MM.1S (cell line): Measurements from ENCODE around the gene ULK1.

Experiments used
- DNase-seq: peaks from one replicate; pipeline ENCODE4 v3.0.0-alpha.2; 2015
- H2AFZ ChIP-seq: fragments of 300-600 bp; sonication (generic); 2 replicates; pipeline ENCODE4 v1.6.0; 2016; ENCODE audit warnings: antibody characterized with exemption, low read length
- H3F3A ChIP-seq: fragments of 300-600 bp; sonication (generic); 2 replicates; pipeline ENCODE4 v1.6.1; 2016; ENCODE audit warnings: mild to moderate bottlenecking, antibody characterized with exemption, low read length, moderate library complexity, mixed read lengths; ENCODE audit not compliant: insufficient read depth
- H3K27ac ChIP-seq: fragments of 300-600 bp; sonication (generic); 2 replicates; pipeline ENCODE4 v1.5.1; 2016; ENCODE audit warnings: mild to moderate bottlenecking, low read length
- H3K27me3 ChIP-seq: fragments of 300-600 bp; sonication (generic); replicated peaks from 2 replicates; pipeline ENCODE4 v1.6.0; 2016; ENCODE audit warnings: low read length; ENCODE audit not compliant: insufficient read depth
- H3K36me3 ChIP-seq: fragments of 300-600 bp; sonication (generic); replicated peaks from 2 replicates; pipeline ENCODE4 v1.6.1; 2016; ENCODE audit warnings: mild to moderate bottlenecking, low read length, mixed read lengths; ENCODE audit not compliant: insufficient read depth
- H3K4me1 ChIP-seq: fragments of 300-600 bp; sonication (generic); 2 replicates; pipeline ENCODE4 v1.6.1; 2016; ENCODE audit warnings: low read length, mixed read lengths
- H3K4me2 ChIP-seq: fragments of 300-600 bp; sonication (generic); 2 replicates; pipeline ENCODE4 v1.6.0; 2016; ENCODE audit warnings: low read depth, low read length
- H3K4me3 ChIP-seq: fragments of 300-600 bp; sonication (generic); 2 replicates; pipeline ENCODE4 v1.5.1; 2016; ENCODE audit warnings: low read length, mixed read lengths
- H3K79me2 ChIP-seq: fragments of 300-600 bp; sonication (generic); 2 replicates; pipeline ENCODE4 v1.6.1; 2016; ENCODE audit warnings: mixed run types, low read length, mixed read lengths
- H3K9ac ChIP-seq: fragments of 300-600 bp; sonication (generic); 2 replicates; pipeline ENCODE4 v1.6.1; 2016; ENCODE audit warnings: low read length, mixed read lengths
- H3K9me2 ChIP-seq: fragments of 300-600 bp; sonication (generic); replicated peaks from 2 replicates; pipeline ENCODE4 v1.6.1; 2016; ENCODE audit warnings: mild to moderate bottlenecking, low read length, mixed read lengths; ENCODE audit not compliant: insufficient read depth
- H3K9me3 ChIP-seq: fragments of 300-600 bp; sonication (generic); replicated peaks from 2 replicates; pipeline ENCODE4 v1.6.1; 2016; ENCODE audit warnings: mild to moderate bottlenecking, low read length, mixed read lengths; ENCODE audit not compliant: insufficient read depth
- H4K20me1 ChIP-seq: fragments of 300-600 bp; sonication (generic); 2 replicates; pipeline ENCODE4 v1.6.1; 2016; ENCODE audit warnings: mild to moderate bottlenecking, low read length, moderate library complexity, mixed read lengths; ENCODE audit not compliant: insufficient read depth
- EZH2 ChIP-seq: fragments of 300-600 bp; sonication (generic); optimal IDR thresholded peaks from 2 replicates; pipeline ENCODE3; 2017; ENCODE audit warnings: low read depth, mild to moderate bottlenecking, antibody characterized with exemption, low read length, mixed read lengths
- EZH2phosphoT487 ChIP-seq: fragments of 300-600 bp; sonication (generic); IDR thresholded peaks from 2 replicates; pipeline ENCODE4 v1.6.1; 2018; ENCODE audit warnings: antibody characterized with exemption, low read length
- TF ChIP-seq, protein P1 (sequence below): fragments of 300-600 bp; sonication (generic); IDR thresholded peaks from 2 replicates; pipeline ENCODE4 v1.5.1; 2016; ENCODE audit warnings: antibody characterized with exemption, low read length, mixed read lengths

The ULK1 gene

DNA sequence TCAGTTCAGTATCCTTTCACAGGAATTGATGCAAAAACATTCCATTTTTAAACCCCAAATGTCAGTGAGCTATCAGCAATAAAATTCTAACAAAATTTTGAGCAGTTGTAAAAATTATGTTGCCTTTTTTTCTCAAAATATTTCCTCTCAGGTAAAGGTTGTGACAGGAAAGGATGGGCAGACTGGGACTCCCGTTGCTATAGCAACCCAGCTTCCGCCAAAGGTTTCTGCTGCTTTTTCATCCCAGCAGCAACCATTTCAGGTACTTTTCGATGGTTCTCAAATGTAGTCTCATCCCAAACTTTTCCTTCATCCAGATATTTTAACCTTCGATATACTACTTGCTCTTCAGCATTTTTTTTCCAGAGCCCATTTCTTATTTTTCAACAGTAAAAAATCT lies 69.0 kb downstream of the ULK1 start:
- no peak overlapping the region for H3K9ac ChIP-seq
- H2AFZ ChIP-seq, result no peak overlapping the region
- TF ChIP-seq EZH2phosphoT487 (no peak), EZH2 (no peak)
- TF ChIP-seq, protein P1, sequence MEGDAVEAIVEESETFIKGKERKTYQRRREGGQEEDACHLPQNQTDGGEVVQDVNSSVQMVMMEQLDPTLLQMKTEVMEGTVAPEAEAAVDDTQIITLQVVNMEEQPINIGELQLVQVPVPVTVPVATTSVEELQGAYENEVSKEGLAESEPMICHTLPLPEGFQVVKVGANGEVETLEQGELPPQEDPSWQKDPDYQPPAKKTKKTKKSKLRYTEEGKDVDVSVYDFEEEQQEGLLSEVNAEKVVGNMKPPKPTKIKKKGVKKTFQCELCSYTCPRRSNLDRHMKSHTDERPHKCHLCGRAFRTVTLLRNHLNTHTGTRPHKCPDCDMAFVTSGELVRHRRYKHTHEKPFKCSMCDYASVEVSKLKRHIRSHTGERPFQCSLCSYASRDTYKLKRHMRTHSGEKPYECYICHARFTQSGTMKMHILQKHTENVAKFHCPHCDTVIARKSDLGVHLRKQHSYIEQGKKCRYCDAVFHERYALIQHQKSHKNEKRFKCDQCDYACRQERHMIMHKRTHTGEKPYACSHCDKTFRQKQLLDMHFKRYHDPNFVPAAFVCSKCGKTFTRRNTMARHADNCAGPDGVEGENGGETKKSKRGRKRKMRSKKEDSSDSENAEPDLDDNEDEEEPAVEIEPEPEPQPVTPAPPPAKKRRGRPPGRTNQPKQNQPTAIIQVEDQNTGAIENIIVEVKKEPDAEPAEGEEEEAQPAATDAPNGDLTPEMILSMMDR, result no peak
- H3F3A ChIP-seq, result no peaks in the 10 kb centered on the region
- no peak for DNase-seq
- H3K9me2 ChIP-seq, result no peaks in the 10 kb centered on the region
- H3K4me3 ChIP-seq, result no peak overlapping the region
- no peak overlapping the region for H3K27ac ChIP-seq
- H3K4me1 ChIP-seq, result no peaks in the 10 kb centered on the region
- H3K4me2 ChIP-seq, result no peak overlapping the region
- peaks cover 65% of the 10 kb centered on the region for H3K79me2 ChIP-seq
- no peaks in the 10 kb centered on the region for H3K36me3 ChIP-seq
- no peaks in the 10 kb centered on the region for H3K27me3 ChIP-seq
- H4K20me1 ChIP-seq, result no peaks in the 10 kb centered on the region
- no peaks in the 10 kb centered on the region for H3K9me3 ChIP-seq

DNA sequence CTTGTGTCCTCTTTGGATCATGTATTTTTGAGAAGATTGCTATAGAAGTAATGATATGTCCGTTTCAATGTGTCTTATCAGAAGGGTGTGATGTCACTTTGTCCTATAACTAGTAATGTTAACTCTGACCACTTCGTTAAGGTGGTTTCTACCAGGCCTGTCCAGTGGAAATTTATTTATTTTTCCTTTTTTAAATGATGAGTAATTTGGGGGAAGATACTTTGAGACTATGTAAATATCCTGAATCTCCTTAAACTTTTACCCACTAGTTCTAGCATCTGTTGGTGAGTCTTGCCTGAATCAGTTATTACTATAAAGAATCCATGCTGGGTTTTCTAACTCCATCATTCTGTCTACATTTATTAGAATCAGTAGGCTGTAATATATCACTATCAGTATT lies 70.7 kb downstream of the ULK1 start:
- Histone ChIP-seq H3K4me2 (no peak overlapping the region), H3K9me3 (no peaks in the 10 kb centered on the region), H4K20me1 (no peaks in the 10 kb centered on the region), H3K4me3 (no peak overlapping the region), H3K27me3 (no peaks in the 10 kb centered on the region), H2AFZ (no peak overlapping the region), H3K36me3 (no peaks in the 10 kb centered on the region), H3K9ac (no peak overlapping the region), H3K79me2 (peaks cover 60% of the 10 kb centered on the region), H3F3A (no peaks in the 10 kb centered on the region), H3K27ac (no peak overlapping the region), H3K4me1 (no peaks in the 10 kb centered on the region), H3K9me2 (no peaks in the 10 kb centered on the region)
- no peak for TF ChIP-seq EZH2phosphoT487
- TF ChIP-seq EZH2, result no peak
- TF ChIP-seq, protein P1, result no peak
- DNase-seq, result no peak

DNA sequence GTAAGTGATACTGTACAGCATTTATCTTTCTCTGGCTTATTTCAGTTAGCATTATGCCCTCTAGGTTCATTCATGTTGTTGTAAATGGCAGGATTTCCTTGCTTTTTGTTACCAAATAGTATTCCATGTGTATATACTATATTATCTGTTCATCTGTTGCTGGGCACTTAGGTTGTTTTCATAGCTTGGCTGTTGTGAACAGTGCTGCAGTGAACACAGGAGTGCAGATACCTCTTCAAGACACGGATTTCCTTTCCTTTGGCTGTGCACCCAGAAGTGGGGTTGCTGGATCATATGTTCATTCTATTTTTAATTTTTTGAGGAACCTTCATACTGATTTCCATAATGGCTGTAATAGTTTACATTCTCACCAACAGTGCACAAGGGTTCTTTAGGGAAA lies 76.8 kb downstream of the ULK1 start:
- no peak for DNase-seq
- no peak overlapping the region for H3K27ac ChIP-seq
- no peaks in the 10 kb centered on the region for H3K9me3 ChIP-seq
- H3K27me3 ChIP-seq, result no peaks in the 10 kb centered on the region
- no peaks in the 10 kb centered on the region for H3K4me1 ChIP-seq
- H3K79me2 ChIP-seq, result peaks cover 38% of the 10 kb centered on the region
- H3K36me3 ChIP-seq, result no peaks in the 10 kb centered on the region
- no peak overlapping the region for H3K9ac ChIP-seq
- no peak for TF ChIP-seq EZH2phosphoT487
- TF ChIP-seq, protein P1, result no peak
- TF ChIP-seq EZH2, result no peak
- H3K9me2 ChIP-seq, result no peaks in the 10 kb centered on the region
- H3K4me2 ChIP-seq, result no peak overlapping the region
- H2AFZ ChIP-seq, result no peak overlapping the region
- no peaks in the 10 kb centered on the region for H4K20me1 ChIP-seq
- H3K4me3 ChIP-seq, result no peak overlapping the region
- H3F3A ChIP-seq, result no peaks in the 10 kb centered on the region
